GM12878 (cell line): ENCODE measurements around the gene STPG1. TPM values are rescaled to one million over a fixed set of nuclear protein-coding genes. Genes with fewer than 3 reads are reported as not detected.

Source experiments
- ATAC-seq: fragments of 200-7000 bp; cut with Tn5 transposase; 3 replicates; pipeline ENCODE4 v1.9.1; 2020; ENCODE audit warnings: mild to moderate bottlenecking, moderate library complexity
- BruUV-seq: library from RNA; stranded (reverse); fragments of 400-500 nt; replicated peaks from 2 replicates; lab custom pipeline; 2021; lab: Mats Ljungman, UMichigan
- CTCF ChIA-PET: fragments of 300-600 bp; sonication (Branson Sonifier 250); formaldehyde crosslinking; extraction: SDS; loops from one replicate; lab custom pipeline; 2021; ENCODE audit warnings: inconsistent platforms; lab: Yijun Ruan, JAX
- POLR2A ChIA-PET: fragments of 350-600 bp; formaldehyde crosslinking; extraction: SDS; loops from one replicate; lab custom pipeline; 2021; ENCODE audit warnings: inconsistent platforms; lab: Charles Lee
- RAD21 ChIA-PET: fragments of 300-600 bp; sonication (Branson Sonifier 250); formaldehyde crosslinking; loops from one replicate; lab custom pipeline; 2023; ENCODE audit warnings: antibody characterized with exemption; ENCODE audit not compliant: unreplicated experiment; lab: Charles Lee
- SMC1A ChIA-PET: fragments of 300-600 bp; sonication (Branson Sonifier 250); formaldehyde crosslinking; loops from one replicate; lab custom pipeline; 2023; ENCODE audit not compliant: unreplicated experiment, uncharacterized antibody; lab: Charles Lee
- DNase-seq: peaks from one replicate; pipeline ENCODE4 v3.0.0-alpha.2; 2011; ENCODE audit warnings: low read depth, low spot score
- FAIRE-seq: peaks from 3 replicates; lab custom pipeline; 2011; peaks lifted over from hg19 to GRCh38; lab: Jason Lieb, UNC
- H2AFZ ChIP-seq: 2 replicates; pipeline ENCODE4 v1.6.0; 2011; ENCODE audit warnings: low read depth, low read length, control low read depth; ENCODE audit not compliant: control insufficient read depth
- H3K27ac ChIP-seq: 2 replicates; pipeline ENCODE4 v1.5.1; 2011; ENCODE audit warnings: control low read depth; ENCODE audit not compliant: control insufficient read depth, insufficient read depth
- H3K27me3 ChIP-seq, 2 experiments: replicated peaks in 1 of 2; 2 replicates each; pipeline versions ENCODE4 v1.6.0 to v1.6.1; 2011; ENCODE audit warnings: low read length in 1 of 2; ENCODE audit not compliant: control insufficient read depth in 2 of 2, insufficient read depth in 2 of 2
- H3K36me3 ChIP-seq, 2 experiments: 2 replicates each; pipeline ENCODE4 v1.5.1; 2011; ENCODE audit warnings: low read length in 1 of 2; ENCODE audit not compliant: control insufficient read depth in 2 of 2, insufficient read depth in 2 of 2
- H3K4me1 ChIP-seq: 2 replicates; pipeline ENCODE4 v1.6.1; 2011; ENCODE audit warnings: mild to moderate bottlenecking, low read length, moderate library complexity, mixed read lengths; ENCODE audit not compliant: control insufficient read depth, insufficient read depth
- H3K4me2 ChIP-seq: 2 replicates; pipeline ENCODE4 v1.6.0; 2011; ENCODE audit warnings: control low read depth; ENCODE audit not compliant: control insufficient read depth, insufficient read depth
- H3K4me3 ChIP-seq: fragments of 200-600 bp; sonication (generic); 2 replicates; pipeline ENCODE4 v1.5.1; 2016
- H3K79me2 ChIP-seq: 2 replicates; pipeline ENCODE4 v1.6.0; 2011; ENCODE audit warnings: low read length; ENCODE audit not compliant: control insufficient read depth, insufficient read depth
- H3K9ac ChIP-seq: 2 replicates; pipeline ENCODE4 v1.8.0; 2011; ENCODE audit warnings: low read length, control low read depth, mixed read lengths; ENCODE audit not compliant: control insufficient read depth, insufficient read depth
- H3K9me3 ChIP-seq: replicated peaks from 3 replicates; pipeline ENCODE4 v1.5.1; 2011; ENCODE audit warnings: mild to moderate bottlenecking, low read length; ENCODE audit not compliant: control insufficient read depth, insufficient read depth
- H4K20me1 ChIP-seq: 2 replicates; pipeline ENCODE4 v1.6.0; 2011; ENCODE audit not compliant: control insufficient read depth, insufficient read depth
- BHLHE40 ChIP-seq, 2 experiments: fragments of 450-650 bp in 1 of 2; IDR thresholded peaks; 2 replicates each; pipeline ENCODE4 v1.6.1; 2011 to 2017; ENCODE audit warnings: low read depth in 2 of 2, borderline replicate concordance in 1 of 2, improper control_type of control experiment in 1 of 2, low read length in 1 of 2, mild to moderate bottlenecking in 1 of 2
- CREM ChIP-seq: IDR thresholded peaks from 2 replicates; pipeline ENCODE4 v1.6.1; 2014; ENCODE audit warnings: antibody characterized with exemption, low read depth
- RAD51 ChIP-seq: fragments of 450-650 bp; IDR thresholded peaks from 2 replicates; pipeline ENCODE4 v1.6.1; 2016; ENCODE audit warnings: moderate library complexity, mild to moderate bottlenecking, inconsistent platforms
- RB1 ChIP-seq: fragments of 450-650 bp; formaldehyde crosslinking; IDR thresholded peaks from 2 replicates; pipeline ENCODE4 v1.6.1; 2017; ENCODE audit warnings: mild to moderate bottlenecking, borderline replicate concordance
- RBBP5 ChIP-seq: fragments of 200-600 bp; sonication (generic); conservative IDR thresholded peaks from 2 replicates; pipeline ENCODE4 v1.6.1; 2016
- SMC3 ChIP-seq: IDR thresholded peaks from 2 replicates; pipeline ENCODE4 v1.6.1; 2011; ENCODE audit warnings: low read length, improper control_type of control experiment, borderline replicate concordance
- WGBS: methylation state at CpG from one replicate; pipeline ENCODE4 v1.1.6; 2016; ENCODE audit warnings: low lambda C conversion rate; ENCODE audit not compliant: insufficient replicate concordance, insufficient coverage; ENCODE audit errors: missing lambda C conversion rate; 5-methylcytosine and 5-hydroxymethylcytosine counted together
- in situ Hi-C: fragments of 300-500 bp; cut with MboI; formaldehyde crosslinking; loops from 9 replicates; pipeline ENCODE4 v1.14.3; 2018; ENCODE audit warnings: mixed read lengths
- intact Hi-C: fragments of 100-400 bp; cut with micrococcal nuclease; formaldehyde crosslinking; loops from one replicate; pipeline ENCODE4 v1.14.2; 2022; ENCODE audit not compliant: unreplicated experiment
- polyA plus RNA-seq, 11 experiments: library from polyadenylated mRNA; depleted of rRNA in 4 of 11; unstranded in 6 of 11; stranded (reverse) in 5 of 11; fragments of >200 nt; fragmentation: Nextera tagmentation in 4 of 11; fragmentation: Illumina TruSeq in 1 of 11; extraction: Ambion mirVana in 4 of 11; extraction: Trizol in 1 of 11; gene quantifications; 1 replicate in 1 of 11; 2 replicates in 10 of 11; pipeline versions ENCODE4 v1.2.1 to v1.2.3, GENCODE V29; 2011 to 2016; ENCODE audit warnings: inconsistent platforms in 2 of 11, missing spikeins in 2 of 11, low read depth in 1 of 11
- total RNA-seq, 4 experiments: library from RNA; depleted of rRNA in 3 of 4; stranded (reverse); fragments of >200 nt in 3 of 4; fragmentation: Illumina TruSeq in 1 of 4; extraction: Trizol in 1 of 4; gene quantifications; 2 replicates each; pipeline versions ENCODE4 v1.2.1 to v1.2.3, GENCODE V29; 2013 to 2021
- TF ChIP-seq, protein P1 (sequence below): IDR thresholded peaks from 2 replicates; pipeline ENCODE4 v1.6.1; 2011; ENCODE audit warnings: borderline replicate concordance, low read depth, mild to moderate bottlenecking, moderate library complexity, mixed read lengths, low read length; ENCODE audit not compliant: insufficient read depth; ENCODE audit errors: extremely low read length
- TF ChIP-seq, protein P2 (sequence below): fragments of 150-350 bp; IDR thresholded peaks from 2 replicates; pipeline ENCODE4 v1.6.1; 2014; ENCODE audit warnings: mild to moderate bottlenecking, low read depth, low read length

STPG1 gene
- total and polyA plus RNA-seq, 10 of the 15 experiments (the other 5 are each of a cell fraction or from before 2014, with no cell fraction given), result 0.22 to 2.6 (median 0.73) TPM

DNA sequence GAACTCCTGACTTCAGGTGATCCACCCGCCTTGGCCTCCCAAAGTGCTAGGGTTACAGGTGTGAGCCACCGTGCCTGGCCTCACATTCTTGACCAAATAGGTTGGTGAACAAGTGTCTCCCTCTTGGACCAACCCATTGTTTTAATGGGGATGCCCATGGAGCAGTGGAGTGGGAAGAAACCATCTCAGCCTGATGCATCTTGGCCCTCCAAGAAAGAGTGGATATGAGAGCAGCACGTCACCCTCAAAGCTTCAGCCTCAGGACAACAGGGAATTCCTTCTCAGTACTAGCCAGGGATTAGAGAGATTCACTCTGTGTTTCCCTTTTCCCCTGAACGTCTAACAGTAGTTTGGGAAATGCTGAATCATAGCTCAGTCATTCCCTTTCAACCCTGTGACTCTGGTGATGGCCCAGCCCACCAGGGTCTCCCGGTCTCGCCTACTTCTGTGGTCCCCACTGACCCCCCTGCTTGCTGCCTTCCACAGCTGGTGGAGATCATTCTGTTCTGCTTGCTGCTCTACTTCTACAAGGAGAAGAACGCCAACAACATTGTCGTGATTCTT, 39.4 kb upstream of the STPG1 start:
- ATAC-seq (no peak), DNase-seq (no peak), FAIRE-seq (no peak)
- H3K27me3 ChIP-seq, result no peaks in the 10 kb centered on the region
- no peak overlapping the region for H2AFZ ChIP-seq
- WGBS, result 90% methylated on average over 8 of the region's 8 CpGs
- H3K4me1 ChIP-seq, result 0 out of 2 replicates have a peak, but pooled peaks cover 3% of the 10 kb centered on the region
- peaks cover 0 to 5% of the 10 kb centered on the region in 2 experiments; a peak in 3 of 4 replicates for H3K36me3 ChIP-seq
- H3K9ac ChIP-seq, result no peak overlapping the region
- ChIA-PET POLR2A (interaction anchor here (1.2 kb wide), 1 partner anchor 12 kb away, joined by 3 read pairs; no protein-coding TSS in a partner anchor), CTCF (interaction anchor here (1.3 to 1.7 kb wide), 2 partner anchors 10 to 254 kb away, joined by 5 to 6 read pairs; no protein-coding TSS in a partner anchor), RAD21 (interaction anchor here (1.2 kb wide), 1 partner anchor 38 kb away, joined by 3 read pairs; the partner anchor contains the start of gene NIPAL3), SMC1A (interaction anchor here (1.2 kb wide), 1 partner anchor 28 kb away, joined by 3 read pairs; no protein-coding TSS in a partner anchor)
- TF ChIP-seq CREM, result no peak
- no peak for TF ChIP-seq RBBP5
- TF ChIP-seq SMC3, result no peak
- TF ChIP-seq, protein P1, sequence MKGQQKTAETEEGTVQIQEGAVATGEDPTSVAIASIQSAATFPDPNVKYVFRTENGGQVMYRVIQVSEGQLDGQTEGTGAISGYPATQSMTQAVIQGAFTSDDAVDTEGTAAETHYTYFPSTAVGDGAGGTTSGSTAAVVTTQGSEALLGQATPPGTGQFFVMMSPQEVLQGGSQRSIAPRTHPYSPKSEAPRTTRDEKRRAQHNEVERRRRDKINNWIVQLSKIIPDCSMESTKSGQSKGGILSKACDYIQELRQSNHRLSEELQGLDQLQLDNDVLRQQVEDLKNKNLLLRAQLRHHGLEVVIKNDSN, result no peak
- no peak for TF ChIP-seq BHLHE40 (IDR thresholded peaks at IDR 0.05; ENCODE audit: borderline replicate concordance in 1 of 2, low read depth in 2 of 2, low read length in 1 of 2)
- no peak for TF ChIP-seq RAD51
- no peak for TF ChIP-seq RB1
- TF ChIP-seq, protein P2, sequence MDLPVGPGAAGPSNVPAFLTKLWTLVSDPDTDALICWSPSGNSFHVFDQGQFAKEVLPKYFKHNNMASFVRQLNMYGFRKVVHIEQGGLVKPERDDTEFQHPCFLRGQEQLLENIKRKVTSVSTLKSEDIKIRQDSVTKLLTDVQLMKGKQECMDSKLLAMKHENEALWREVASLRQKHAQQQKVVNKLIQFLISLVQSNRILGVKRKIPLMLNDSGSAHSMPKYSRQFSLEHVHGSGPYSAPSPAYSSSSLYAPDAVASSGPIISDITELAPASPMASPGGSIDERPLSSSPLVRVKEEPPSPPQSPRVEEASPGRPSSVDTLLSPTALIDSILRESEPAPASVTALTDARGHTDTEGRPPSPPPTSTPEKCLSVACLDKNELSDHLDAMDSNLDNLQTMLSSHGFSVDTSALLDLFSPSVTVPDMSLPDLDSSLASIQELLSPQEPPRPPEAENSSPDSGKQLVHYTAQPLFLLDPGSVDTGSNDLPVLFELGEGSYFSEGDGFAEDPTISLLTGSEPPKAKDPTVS, result no peak
- H3K27ac ChIP-seq, result no peak overlapping the region
- no TSS peak for BruUV-seq
- intact Hi-C loops, result no loop called here
- no peak overlapping the region for H3K4me3 ChIP-seq
- in situ Hi-C loops, result no loop called here
- H3K4me2 ChIP-seq, result no peak overlapping the region
- no peaks in the 10 kb centered on the region for H4K20me1 ChIP-seq
- no peaks in the 10 kb centered on the region for H3K9me3 ChIP-seq
- H3K79me2 ChIP-seq, result no peaks in the 10 kb centered on the region
